ENCODE results near the gene F10.

The F10 gene

GRCh38 chr13:113140677-113141600 is 18.3 kb downstream of the F10 start:
- DNase-seq (ENCODE audit: low spot score), result no peak
- TF ChIP-seq CTCF (IDR thresholded peaks at IDR 0.05; ENCODE audit: extremely low read depth, missing control alignments), result no peak

- no peak for DNase-seq (ENCODE audit: low spot score)
- no peak for TF ChIP-seq CTCF (IDR thresholded peaks at IDR 0.05; ENCODE audit: extremely low read depth, missing control alignments)
Observed at GRCh38 chr13:113141601-113141970, 19.0 kb downstream of the F10 start.

GRCh38 chr13:113142876-113143275 is 20.3 kb downstream of the F10 start:
- no peak for DNase-seq (ENCODE audit: low spot score)
- TF ChIP-seq CTCF (IDR thresholded peaks at IDR 0.05; ENCODE audit: extremely low read depth, missing control alignments), result no peak

- TF ChIP-seq CTCF (IDR thresholded peaks at IDR 0.05; ENCODE audit: extremely low read depth, missing control alignments), result no peak
Observed at GRCh38 chr13:113143466-113144254, 21.1 kb downstream of the F10 start.

GRCh38 chr13:113144255-113144629 is 21.6 kb downstream of the F10 start:
- no peak for TF ChIP-seq CTCF (IDR thresholded peaks at IDR 0.05; ENCODE audit: extremely low read depth, missing control alignments)
- no peak for DNase-seq (ENCODE audit: low spot score)

More at GRCh38 chr13:113143466-113144254, 21.1 kb downstream of the F10 start:
- DNase-seq (ENCODE audit: low spot score), result no peak

- DNase-seq (ENCODE audit: low spot score), result no peak
- no peak for TF ChIP-seq CTCF (IDR thresholded peaks at IDR 0.05; ENCODE audit: extremely low read depth, missing control alignments)
Observed at GRCh38 chr13:113145496-113145895, 22.9 kb downstream of the F10 start.

Measured in GM20000 (cell line).